Limb (tissue), 2 donors: ENCODE results near the gene EEF1AKMT2.

Source experiments
- DNase-seq, 2 donors: peaks; one replicate each; pipeline ENCODE4 v3.0.0-alpha.2; 2016; ENCODE audit errors: extremely low spot score in 2 of 2

EEF1AKMT2 gene

GRCh38 chr10:124723826-124724225 lies 67.9 kb downstream of the EEF1AKMT2 start:
- DNase-seq = no peak

- no peak for DNase-seq
These were observed 68.6 kb downstream of the EEF1AKMT2 start for GRCh38 chr10:124722798-124723783.

- DNase-seq = no peak
These were observed 70.2 kb downstream of the EEF1AKMT2 start for GRCh38 chr10:124721330-124722045.

- DNase-seq = peak; percentile 62 to 82
These were observed 72.4 kb downstream of the EEF1AKMT2 start for GRCh38 chr10:124719213-124719851.

- DNase-seq = no peak
These were observed 73.6 kb downstream of the EEF1AKMT2 start for GRCh38 chr10:124717911-124718741.

GRCh38 chr10:124717041-124717757 lies 74.5 kb downstream of the EEF1AKMT2 start:
- DNase-seq = no peak

GRCh38 chr10:124716369-124716768 lies 75.3 kb downstream of the EEF1AKMT2 start:
- DNase-seq = no peak

- DNase-seq = no peak
These were observed 76.2 kb downstream of the EEF1AKMT2 start for GRCh38 chr10:124715439-124715838.

- no peak for DNase-seq
These were observed 77.9 kb downstream of the EEF1AKMT2 start for GRCh38 chr10:124713679-124714255.

- no peak for DNase-seq
These were observed 78.8 kb downstream of the EEF1AKMT2 start for GRCh38 chr10:124712704-124713407.

- no peak for DNase-seq
These were observed 80.5 kb downstream of the EEF1AKMT2 start for GRCh38 chr10:124711145-124711544.

GRCh38 chr10:124710266-124710881 lies 81.3 kb downstream of the EEF1AKMT2 start:
- DNase-seq = no peak

GRCh38 chr10:124709861-124710260 lies 81.8 kb downstream of the EEF1AKMT2 start:
- no peak for DNase-seq

GRCh38 chr10:124708922-124709520 lies 82.7 kb downstream of the EEF1AKMT2 start:
- no peak for DNase-seq

GRCh38 chr10:124708246-124708779 lies 83.4 kb downstream of the EEF1AKMT2 start:
- DNase-seq = no peak
